ENCODE data around the gene TBC1D22B.

The TBC1D22B gene

GRCh38 chr6:37357288-37357687 is 99.7 kb downstream of the TBC1D22B start:
- DNase-seq: no peak

DNA sequence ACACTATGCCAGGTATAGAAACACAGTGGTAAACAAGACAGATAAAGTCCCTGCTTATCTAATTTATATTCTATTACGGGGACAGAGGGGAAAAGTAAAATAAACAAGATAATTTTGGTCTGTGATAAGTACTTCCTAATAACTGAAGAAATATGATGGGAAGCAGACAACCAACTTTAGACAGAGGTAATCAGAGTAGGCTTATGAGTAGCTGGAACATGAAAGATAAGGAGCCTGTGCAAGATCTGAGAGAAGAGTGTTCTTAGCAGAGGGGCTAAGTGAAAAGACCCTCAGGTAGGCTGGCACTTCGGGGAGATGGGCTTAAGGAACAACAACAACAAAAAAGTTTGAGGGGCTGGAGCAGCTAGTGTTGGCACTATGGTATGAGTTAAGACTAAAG is 100.3 kb downstream of the TBC1D22B start:
- DNase-seq: no peak

- no peak for DNase-seq
Observed at GRCh38 chr6:37359039-37359438, 101.5 kb downstream of the TBC1D22B start.

DNA sequence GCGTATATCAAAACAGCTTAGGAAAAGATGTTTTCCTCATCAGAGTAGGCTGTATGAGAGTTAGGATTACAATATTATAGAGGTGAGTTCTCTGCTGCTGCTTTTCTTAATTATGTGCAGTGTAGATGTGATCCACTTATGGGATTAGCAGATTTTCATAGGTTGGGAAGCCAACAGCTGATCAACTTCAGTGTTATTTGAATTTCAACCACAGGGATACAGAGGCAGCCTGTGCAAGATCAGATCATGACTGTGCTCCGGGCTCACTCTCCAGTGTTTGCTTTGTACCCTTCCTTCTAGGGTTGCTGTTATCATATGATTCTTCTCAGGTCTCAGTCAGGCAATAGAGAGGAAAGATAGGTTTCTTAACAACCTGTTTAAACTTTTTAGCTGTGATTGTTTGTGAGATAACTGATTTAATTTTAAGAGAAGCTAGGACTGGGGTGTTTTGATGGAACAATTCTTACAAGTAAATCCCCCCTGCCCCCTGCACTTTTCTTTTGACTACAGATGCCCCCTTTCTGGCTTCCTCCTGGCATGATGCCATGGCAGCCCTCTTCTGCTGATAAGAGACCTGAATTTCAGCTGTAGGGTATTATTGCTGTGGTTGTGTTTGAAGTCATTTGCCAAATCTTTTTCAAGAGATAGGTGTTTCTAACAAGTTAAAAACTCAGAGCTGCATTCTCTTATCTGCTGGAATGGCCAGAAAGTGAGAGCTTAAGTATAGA is 104.7 kb downstream of the TBC1D22B start:
- peak in 1 of 5 experiments; percentile 31 for DNase-seq

DNA sequence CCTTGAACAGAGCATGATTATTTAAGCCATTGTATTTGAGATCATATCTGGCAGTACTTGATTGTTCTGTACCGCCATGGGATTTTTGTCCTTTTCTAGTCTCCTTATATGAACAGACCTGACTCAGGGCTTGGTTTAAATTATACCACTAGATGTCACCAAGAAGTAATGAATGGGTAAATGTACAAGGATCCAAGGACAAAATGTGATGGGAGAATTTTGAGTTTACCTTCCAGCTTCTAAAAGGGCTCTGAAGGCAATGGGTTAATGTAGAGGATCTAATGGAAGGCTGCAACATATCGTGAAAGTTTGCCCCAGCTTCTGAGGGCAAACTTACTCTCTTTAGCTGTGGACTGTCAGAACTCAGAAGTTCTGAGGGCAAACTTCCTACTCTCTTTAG is 108.2 kb downstream of the TBC1D22B start:
- DNase-seq: peak in 1 of 5 experiments; percentile 19

DNA sequence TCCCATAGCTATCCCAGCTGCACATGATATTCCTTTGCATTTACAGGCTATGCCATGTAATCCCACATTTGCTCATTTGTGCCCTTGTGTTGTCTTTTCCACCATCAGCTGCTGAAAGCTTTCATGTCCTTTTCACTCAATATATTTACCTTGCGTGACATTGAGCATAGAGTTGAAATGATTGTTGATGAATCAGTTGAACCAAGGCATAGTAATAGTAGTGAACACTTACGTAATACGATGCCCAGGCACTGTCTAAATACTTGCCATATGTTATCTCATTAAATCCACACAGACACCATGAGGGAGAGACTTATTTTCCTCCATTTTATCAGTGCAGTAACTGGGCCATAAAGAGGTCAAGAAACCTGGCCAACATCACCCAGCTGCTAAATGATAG is 109.3 kb downstream of the TBC1D22B start:
- DNase-seq: no peak

DNA sequence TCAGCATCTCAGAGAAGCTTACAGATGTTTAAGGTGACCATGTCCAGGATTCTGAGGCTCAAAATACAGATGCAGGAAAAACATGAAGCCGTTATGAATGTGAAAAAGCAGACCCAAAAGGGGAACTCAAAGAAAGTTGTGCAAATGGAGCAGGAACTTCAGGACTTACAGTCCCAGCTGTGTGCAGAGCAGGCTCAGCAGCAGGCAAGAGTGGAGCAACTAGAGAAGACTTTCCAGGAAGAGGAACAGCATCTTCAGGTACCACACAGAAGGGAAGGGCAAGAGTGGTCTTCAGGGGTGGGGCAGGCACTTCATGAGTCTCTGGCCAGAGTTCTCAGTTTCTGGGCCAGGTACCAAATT is 111.4 kb downstream of the TBC1D22B start:
- no peak for DNase-seq

- DNase-seq: no peak
Observed at GRCh38 chr6:37369321-37370201, 112.0 kb downstream of the TBC1D22B start.

- no peak for DNase-seq
Observed at GRCh38 chr6:37371154-37372083, 113.8 kb downstream of the TBC1D22B start.

GRCh38 chr6:37372116-37372515 is 114.5 kb downstream of the TBC1D22B start:
- DNase-seq: no peak

GRCh38 chr6:37373822-37374471 is 116.4 kb downstream of the TBC1D22B start:
- no peak for DNase-seq

GRCh38 chr6:37375376-37375775 is 117.8 kb downstream of the TBC1D22B start:
- DNase-seq: no peak

DNA sequence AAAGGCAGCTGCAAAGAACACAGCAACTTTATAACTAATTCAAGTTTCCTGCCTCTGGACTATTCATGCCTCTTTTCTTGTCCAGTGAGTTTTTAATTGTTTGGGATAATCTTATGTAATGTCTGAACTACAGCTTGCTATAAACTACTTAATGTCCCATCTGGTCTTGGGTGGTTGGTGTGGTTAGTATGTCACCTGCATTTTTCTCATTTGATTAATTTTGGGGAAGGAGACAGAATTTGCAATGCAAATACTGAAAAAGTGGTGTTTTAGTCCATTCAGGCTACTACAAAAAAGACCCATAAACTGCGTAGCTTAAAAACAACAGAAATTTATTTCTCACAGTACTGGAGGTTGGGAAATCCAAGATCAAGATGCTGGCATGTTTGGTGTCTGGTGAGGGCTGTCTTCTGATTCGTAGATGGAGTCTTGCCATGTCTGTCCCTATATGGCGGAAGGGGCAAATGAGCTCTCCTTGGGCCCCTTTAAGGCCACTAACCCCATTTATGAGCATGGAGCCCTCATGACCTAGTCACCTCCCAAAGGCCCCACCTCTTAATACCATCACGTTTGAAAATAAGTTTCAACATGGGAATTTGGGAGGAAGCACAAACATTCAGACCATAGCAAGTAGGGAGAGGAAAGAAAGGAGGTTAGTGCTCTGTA is 118.6 kb downstream of the TBC1D22B start:
- no peak for DNase-seq

DNA sequence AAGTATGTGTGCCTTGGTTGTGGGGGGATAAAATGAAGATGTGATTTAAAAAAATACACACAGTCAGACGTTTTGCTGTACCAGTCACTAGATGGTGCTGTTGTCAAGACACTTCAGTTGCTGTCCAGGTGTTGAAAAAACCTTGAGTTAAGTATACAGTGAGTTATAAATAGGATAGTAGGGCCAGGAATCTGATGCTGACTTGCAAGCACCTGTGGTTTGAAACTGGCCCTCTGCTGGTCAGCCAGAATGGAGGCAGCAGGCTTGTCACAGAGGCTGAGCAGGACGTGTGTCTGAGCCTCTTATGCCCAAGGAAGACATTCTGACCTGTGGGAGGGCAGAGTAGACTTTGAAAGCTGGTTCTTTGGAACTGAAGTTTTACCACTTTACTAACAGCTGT is 124.0 kb downstream of the TBC1D22B start:
- peak in 2 of 5 experiments; percentile 7 to 73 for DNase-seq
